ENCODE results near the gene ADGRG6. TPM values are rescaled to one million over a fixed set of nuclear protein-coding genes. Genes with fewer than 3 reads are reported as not detected.

Gene ADGRG6
- total and polyA plus RNA-seq, 10 donors = 0.24 to 29.0 (median 15.4) TPM

DNA sequence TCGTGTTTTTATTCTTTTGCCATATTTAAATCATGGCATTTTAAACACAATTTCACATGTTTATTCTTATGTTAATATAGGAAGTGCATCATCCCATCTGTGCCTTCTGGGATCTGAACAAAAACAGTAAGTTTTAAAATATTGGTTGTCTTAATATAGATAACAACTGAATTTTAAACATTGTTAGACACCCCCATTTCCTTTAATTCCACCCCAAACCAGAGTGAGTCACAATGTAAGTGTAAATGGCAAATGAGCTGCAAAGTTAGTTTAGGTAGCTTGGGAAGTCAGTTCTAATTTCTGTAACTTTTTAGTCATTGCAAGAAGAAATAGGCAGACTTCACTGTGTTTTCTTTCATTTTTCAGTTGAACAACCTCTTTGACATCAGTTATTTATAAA is 108.0 kb downstream of the ADGRG6 start:
- no peak for TF ChIP-seq POLR2AphosphoS5 (IDR thresholded peaks at IDR 0.05)
- TF ChIP-seq, protein P1, sequence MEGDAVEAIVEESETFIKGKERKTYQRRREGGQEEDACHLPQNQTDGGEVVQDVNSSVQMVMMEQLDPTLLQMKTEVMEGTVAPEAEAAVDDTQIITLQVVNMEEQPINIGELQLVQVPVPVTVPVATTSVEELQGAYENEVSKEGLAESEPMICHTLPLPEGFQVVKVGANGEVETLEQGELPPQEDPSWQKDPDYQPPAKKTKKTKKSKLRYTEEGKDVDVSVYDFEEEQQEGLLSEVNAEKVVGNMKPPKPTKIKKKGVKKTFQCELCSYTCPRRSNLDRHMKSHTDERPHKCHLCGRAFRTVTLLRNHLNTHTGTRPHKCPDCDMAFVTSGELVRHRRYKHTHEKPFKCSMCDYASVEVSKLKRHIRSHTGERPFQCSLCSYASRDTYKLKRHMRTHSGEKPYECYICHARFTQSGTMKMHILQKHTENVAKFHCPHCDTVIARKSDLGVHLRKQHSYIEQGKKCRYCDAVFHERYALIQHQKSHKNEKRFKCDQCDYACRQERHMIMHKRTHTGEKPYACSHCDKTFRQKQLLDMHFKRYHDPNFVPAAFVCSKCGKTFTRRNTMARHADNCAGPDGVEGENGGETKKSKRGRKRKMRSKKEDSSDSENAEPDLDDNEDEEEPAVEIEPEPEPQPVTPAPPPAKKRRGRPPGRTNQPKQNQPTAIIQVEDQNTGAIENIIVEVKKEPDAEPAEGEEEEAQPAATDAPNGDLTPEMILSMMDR (IDR thresholded peaks at IDR 0.05 in 8 of 11, conservative IDR thresholded peaks at IDR 0.05 in 3 of 11) = no peak
- TF ChIP-seq POLR2A (IDR thresholded peaks at IDR 0.05) = no peak
- H3K27me3 ChIP-seq (replicated peaks in 1 of 7) = no peaks in the 10 kb centered on the region
- H3K9me3 ChIP-seq = no peaks in the 10 kb centered on the region
- peaks cover 0 to 4% (median 0%) of the 10 kb centered on the region in 6 donors for H3K4me1 ChIP-seq
- DNase-seq = no peak
- intact Hi-C loops (cut with DNase I; ENCODE audit: low total_unique reads) = no loop called here
- no peaks in the 10 kb centered on the region for H3K36me3 ChIP-seq
- H3K27ac ChIP-seq = no peak overlapping the region
- no peak overlapping the region for H3K4me3 ChIP-seq
- 64 to 89% (median 79%) methylated on average over 1 of the region's 1 CpG for WGBS, 5 donors

DNA sequence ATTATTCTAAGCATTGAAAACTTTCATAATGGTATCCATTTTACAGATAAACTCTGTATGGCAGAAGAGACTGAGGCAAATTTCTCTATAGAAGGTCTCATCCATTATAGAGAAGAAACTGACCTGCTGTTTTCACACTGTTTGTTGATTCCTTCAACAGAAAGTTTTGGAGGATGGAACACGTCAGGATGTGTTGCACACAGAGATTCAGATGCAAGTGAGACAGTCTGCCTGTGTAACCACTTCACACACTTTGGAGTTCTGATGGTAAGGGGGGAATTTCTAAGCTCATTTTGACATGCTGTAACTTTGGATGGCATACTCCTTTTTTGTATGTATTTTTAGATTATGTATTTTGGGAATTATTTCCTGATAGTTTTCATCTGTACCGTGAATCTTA is 109.3 kb downstream of the ADGRG6 start:
- Histone ChIP-seq H3K9me3 (no peaks in the 10 kb centered on the region), H3K4me1 (peaks cover 0 to 2% (median 0%) of the 10 kb centered on the region in 6 donors), H3K36me3 (no peaks in the 10 kb centered on the region), H3K4me3 (no peak overlapping the region), H3K27ac (no peak overlapping the region), H3K27me3 (replicated peaks in 1 of 7) (no peaks in the 10 kb centered on the region)
- intact Hi-C loops (cut with DNase I; ENCODE audit: low total_unique reads) = no loop called here
- WGBS, 5 donors = 82 to 93% (median 87%) methylated on average over 2 of the region's 2 CpGs
- TF ChIP-seq POLR2AphosphoS5 (IDR thresholded peaks at IDR 0.05) = no peak
- TF ChIP-seq POLR2A (IDR thresholded peaks at IDR 0.05) = no peak
- TF ChIP-seq, protein P1 (IDR thresholded peaks at IDR 0.05 in 8 of 11, conservative IDR thresholded peaks at IDR 0.05 in 3 of 11) = no peak
- DNase-seq = no peak

DNA sequence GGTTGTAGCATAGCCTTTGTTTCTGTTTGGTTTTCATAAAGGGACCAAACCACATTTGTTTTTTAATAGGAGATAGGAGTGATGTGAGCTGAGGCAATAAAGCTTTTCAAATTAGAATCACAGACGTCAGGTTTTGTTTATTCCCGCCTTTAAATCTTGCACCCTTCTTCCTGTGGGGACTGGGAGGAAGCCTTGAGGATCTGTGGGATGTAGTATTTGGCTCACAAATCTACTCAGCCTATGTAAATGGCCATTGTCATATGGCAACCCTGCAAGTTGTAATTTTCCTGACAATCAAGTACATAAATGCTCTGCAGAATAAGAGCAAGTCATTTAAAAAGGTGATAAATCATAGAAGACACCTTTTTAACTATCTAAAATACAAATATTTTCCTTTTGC is 110.4 kb downstream of the ADGRG6 start:
- TF ChIP-seq POLR2A (IDR thresholded peaks at IDR 0.05) (no peak), POLR2AphosphoS5 (IDR thresholded peaks at IDR 0.05) (no peak)
- TF ChIP-seq, protein P1 (IDR thresholded peaks at IDR 0.05 in 8 of 11, conservative IDR thresholded peaks at IDR 0.05 in 3 of 11) = no peak
- Histone ChIP-seq H3K27ac (no peak overlapping the region), H3K4me1 (no peaks in the 10 kb centered on the region), H3K9me3 (no peaks in the 10 kb centered on the region), H3K27me3 (replicated peaks in 1 of 7) (no peaks in the 10 kb centered on the region), H3K36me3 (no peaks in the 10 kb centered on the region), H3K4me3 (no peak overlapping the region)
- 55 to 70% (median 61%) methylated on average over 2 of the region's 2 CpGs for WGBS, 5 donors
- DNase-seq = no peak
- intact Hi-C loops (cut with DNase I; ENCODE audit: low total_unique reads) = no loop called here

DNA sequence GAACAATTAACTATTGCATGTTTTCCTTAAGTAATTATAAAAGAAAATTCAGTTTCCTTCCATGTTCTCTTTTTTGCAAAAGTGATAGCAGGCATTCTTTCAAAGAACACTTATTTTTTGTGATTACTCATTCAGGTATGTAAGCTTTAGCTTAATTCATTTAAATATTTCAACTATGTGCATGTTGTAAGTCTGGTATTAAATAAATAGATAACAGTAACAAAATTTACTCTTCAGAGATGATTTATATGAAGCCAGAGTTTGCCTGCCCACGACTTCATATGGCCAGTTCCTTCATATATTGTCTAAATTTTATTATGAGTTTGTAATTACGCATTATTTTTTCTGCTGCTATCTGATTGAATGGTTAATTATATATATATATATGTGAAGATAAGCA is 110.9 kb downstream of the ADGRG6 start:
- no peaks in the 10 kb centered on the region for H3K36me3 ChIP-seq
- no peak overlapping the region for H3K27ac ChIP-seq
- 76 to 89% (median 86%) methylated on average over 2 of the region's 2 CpGs for WGBS, 5 donors
- intact Hi-C loops (cut with DNase I; ENCODE audit: low total_unique reads) = no loop called here
- H3K27me3 ChIP-seq (replicated peaks in 1 of 7) = no peaks in the 10 kb centered on the region
- no peak for TF ChIP-seq POLR2AphosphoS5 (IDR thresholded peaks at IDR 0.05)
- TF ChIP-seq, protein P1 (IDR thresholded peaks at IDR 0.05 in 8 of 11, conservative IDR thresholded peaks at IDR 0.05 in 3 of 11) = no peak
- TF ChIP-seq POLR2A (IDR thresholded peaks at IDR 0.05) = no peak
- H3K4me3 ChIP-seq = no peak overlapping the region
- H3K4me1 ChIP-seq = no peaks in the 10 kb centered on the region
- H3K9me3 ChIP-seq = no peaks in the 10 kb centered on the region
- DNase-seq = no peak
